ENCODE measurements around the gene DGKB.

GRCh38 chr7:14288701-14289100 is 613.9 kb downstream of the DGKB start:
- TF ChIP-seq CTCF (IDR thresholded peaks at IDR 0.05; ENCODE audit: poor library complexity) (no peak), EZH2 (IDR thresholded peaks at IDR 0.05; ENCODE audit: borderline replicate concordance) (no peak)
